ENCODE data around the gene C19orf25. TPM values are rescaled to one million over a fixed set of nuclear protein-coding genes. Genes with fewer than 3 reads are reported as not detected.

C19orf25 gene
- total RNA-seq, 1 experiment from 2014 or later = 35.0 TPM

DNA sequence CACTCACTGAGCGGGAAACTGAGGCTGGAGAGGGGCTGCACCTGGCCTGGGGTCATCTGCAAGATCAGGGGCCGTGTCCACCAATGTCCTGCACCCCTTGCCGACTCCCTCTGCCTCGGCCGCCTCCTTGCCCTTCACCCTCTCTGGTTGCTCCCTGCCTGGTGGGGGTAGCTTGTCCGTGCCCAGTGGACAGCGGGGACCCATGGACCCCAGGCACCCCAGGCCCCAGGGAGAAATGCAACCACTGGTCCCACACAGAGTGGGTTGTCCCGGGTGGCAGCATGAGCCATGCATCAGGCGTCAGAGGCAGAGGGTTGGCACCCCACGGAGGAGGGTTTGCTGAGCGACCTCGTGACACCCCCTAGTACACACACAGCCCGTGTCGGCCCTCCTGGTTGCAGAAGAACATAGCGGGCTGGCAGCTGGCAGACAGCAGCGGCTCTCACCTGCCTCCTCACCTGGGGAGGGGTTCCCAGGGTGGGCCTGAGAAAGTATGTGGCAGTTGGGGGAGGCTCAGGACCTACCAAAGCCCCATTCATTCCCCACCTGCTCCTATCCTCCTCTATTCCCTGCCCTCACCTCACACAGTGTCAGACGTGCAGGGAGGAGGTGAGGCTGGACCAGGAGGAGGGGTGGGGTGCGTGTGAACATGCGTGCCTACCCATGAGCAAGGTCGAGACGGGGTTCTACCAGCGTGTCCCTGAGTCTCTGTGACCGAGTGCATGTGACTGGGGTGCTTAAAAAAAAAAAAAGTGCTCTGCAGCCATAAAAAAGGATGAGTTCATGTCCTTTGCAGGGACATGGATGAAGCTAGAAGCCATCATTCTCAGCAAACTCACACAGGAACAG lies 25.1 kb upstream of the C19orf25 start:
- intact Hi-C loops (cut with micrococcal nuclease; ENCODE audit: unreplicated experiment) = no loop called here
- Histone ChIP-seq H3K27me3 (replicated peaks; ENCODE audit: insufficient read depth, low read depth, low read length, poor library complexity) (no peaks in the 10 kb centered on the region), H3K4me3 (ENCODE audit: low read depth, low read length, poor library complexity, severe bottlenecking) (no peak overlapping the region), H3K4me1 (ENCODE audit: insufficient read depth, low read length, poor library complexity, severe bottlenecking) (peaks cover 18% of the 10 kb centered on the region), H3K27ac (ENCODE audit: low read depth, low read length, poor library complexity, severe bottlenecking) (no peak overlapping the region), H3K36me3 (ENCODE audit: insufficient read depth, low read length, poor library complexity, severe bottlenecking) (no peaks in the 10 kb centered on the region), H3K9me3 (ENCODE audit: low read depth, low read length, poor library complexity, severe bottlenecking) (no peaks in the 10 kb centered on the region)
- TF ChIP-seq EZH2 (IDR thresholded peaks at IDR 0.05; ENCODE audit: borderline replicate concordance, low read depth, low read length, poor library complexity, severe bottlenecking) (no peak), CTCF (conservative IDR thresholded peaks at IDR 0.05; ENCODE audit: low read depth, low read length) (no peak)
- ChIA-PET POLR2A (ENCODE audit: low non-redundant PET) (no interaction called here), CTCF (no interaction called here)
- BruUV-seq (replicated peaks) = no TSS peak
- no peak for DNase-seq (ENCODE audit: low spot score)

DNA sequence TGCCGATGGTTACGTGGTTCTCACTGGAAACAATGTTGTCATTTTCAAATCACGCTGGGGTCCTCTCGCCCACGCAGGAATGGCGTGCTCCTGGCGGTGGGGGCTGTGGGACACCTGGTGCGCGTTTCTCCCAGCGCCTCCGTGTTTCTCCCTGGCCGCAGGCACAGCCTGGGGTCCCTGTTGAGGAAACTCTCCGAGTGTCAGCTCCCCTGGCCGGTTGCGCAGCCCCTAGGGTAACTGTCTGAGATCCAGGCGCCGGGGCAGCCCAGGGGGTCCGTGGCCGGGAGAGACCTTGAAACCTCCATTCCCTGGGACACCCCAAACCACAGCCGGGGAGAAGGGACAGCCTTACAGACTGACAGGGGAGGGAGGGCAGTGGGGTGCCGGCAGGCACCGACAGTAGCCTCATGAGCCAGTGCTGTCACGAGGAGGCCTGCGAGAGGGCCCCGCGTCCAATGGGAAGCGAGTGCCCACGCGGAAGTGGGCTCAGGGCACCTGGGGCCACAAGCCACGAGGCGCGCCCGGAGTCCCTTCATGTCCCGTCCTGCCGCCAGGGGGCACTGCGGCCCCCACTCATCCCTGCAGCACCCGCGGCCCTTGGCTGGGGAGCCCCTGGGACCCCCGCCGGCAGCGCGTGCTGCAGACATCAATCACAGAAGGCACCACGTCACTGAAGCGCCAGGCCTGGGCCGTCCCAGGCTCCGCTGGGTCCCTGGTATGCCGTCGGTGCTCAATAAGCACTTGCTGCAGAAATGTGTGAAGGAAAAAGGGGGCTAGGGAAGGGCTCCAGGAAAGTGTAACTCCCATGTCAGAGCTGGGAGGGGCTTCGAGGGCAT lies 24.3 kb upstream of the C19orf25 start:
- POLR2A ChIA-PET (ENCODE audit: low non-redundant PET) = no interaction called here
- no peaks in the 10 kb centered on the region for H3K9me3 ChIP-seq (ENCODE audit: low read depth, low read length, poor library complexity, severe bottlenecking)
- H3K27me3 ChIP-seq (replicated peaks; ENCODE audit: insufficient read depth, low read depth, low read length, poor library complexity) = no peaks in the 10 kb centered on the region
- no peaks in the 10 kb centered on the region for H3K36me3 ChIP-seq (ENCODE audit: insufficient read depth, low read length, poor library complexity, severe bottlenecking)
- no TSS peak for BruUV-seq (replicated peaks)
- intact Hi-C loops (cut with micrococcal nuclease; ENCODE audit: unreplicated experiment) = no loop called here
- DNase-seq (ENCODE audit: low spot score) = peak; percentile 84
- H3K4me3 ChIP-seq (ENCODE audit: low read depth, low read length, poor library complexity, severe bottlenecking) = peak overlapping the region; percentile 40
- CTCF ChIA-PET = interaction anchor here (0.7 kb wide), 1 partner anchor 319 kb away, joined by 5 read pairs; no protein-coding TSS in a partner anchor
- peak overlapping the region; percentile 41 for H3K27ac ChIP-seq (ENCODE audit: low read depth, low read length, poor library complexity, severe bottlenecking)
- H3K4me1 ChIP-seq (ENCODE audit: insufficient read depth, low read length, poor library complexity, severe bottlenecking) = peaks cover 18% of the 10 kb centered on the region
- TF ChIP-seq EZH2 (IDR thresholded peaks at IDR 0.05; ENCODE audit: borderline replicate concordance, low read depth, low read length, poor library complexity, severe bottlenecking) (no peak), CTCF (conservative IDR thresholded peaks at IDR 0.05; ENCODE audit: low read depth, low read length) (peak; percentile 93)

GRCh38 chr19:1502433-1503088 lies 23.5 kb upstream of the C19orf25 start:
- H3K27me3 ChIP-seq (replicated peaks; ENCODE audit: insufficient read depth, low read depth, low read length, poor library complexity) = no peaks in the 10 kb centered on the region
- no peaks in the 10 kb centered on the region for H3K9me3 ChIP-seq (ENCODE audit: low read depth, low read length, poor library complexity, severe bottlenecking)
- peaks cover 18% of the 10 kb centered on the region for H3K4me1 ChIP-seq (ENCODE audit: insufficient read depth, low read length, poor library complexity, severe bottlenecking)
- no peaks in the 10 kb centered on the region for H3K36me3 ChIP-seq (ENCODE audit: insufficient read depth, low read length, poor library complexity, severe bottlenecking)
- intact Hi-C loops (cut with micrococcal nuclease; ENCODE audit: unreplicated experiment) = no loop called here
- BruUV-seq (replicated peaks) = no TSS peak
- H3K4me3 ChIP-seq (ENCODE audit: low read depth, low read length, poor library complexity, severe bottlenecking) = peak overlapping the region; percentile 40
- no peak for DNase-seq (ENCODE audit: low spot score)
- ChIA-PET CTCF (interaction anchor here (0.7 kb wide), 1 partner anchor 320 kb away, joined by 5 read pairs; no protein-coding TSS in a partner anchor), POLR2A (ENCODE audit: low non-redundant PET) (no interaction called here)
- TF ChIP-seq EZH2 (IDR thresholded peaks at IDR 0.05; ENCODE audit: borderline replicate concordance, low read depth, low read length, poor library complexity, severe bottlenecking) = no peak
- no peak for TF ChIP-seq CTCF (conservative IDR thresholded peaks at IDR 0.05; ENCODE audit: low read depth, low read length)
- H3K27ac ChIP-seq (ENCODE audit: low read depth, low read length, poor library complexity, severe bottlenecking) = no peak overlapping the region
